AG09319 (cell line): ENCODE data around the gene SLC25A1.

ENCODE experiments used
- DNase-seq: peaks from one replicate; pipeline ENCODE4 v3.0.0-alpha.2; 2010; ENCODE audit warnings: low read depth; ENCODE audit errors: extremely low read depth
- TF ChIP-seq, protein P1 (sequence below): IDR thresholded peaks from 2 replicates; pipeline ENCODE4 v1.5.1; 2011; ENCODE audit warnings: low read depth, mild to moderate bottlenecking, inconsistent platforms, low read length, moderate library complexity

The SLC25A1 gene

DNA sequence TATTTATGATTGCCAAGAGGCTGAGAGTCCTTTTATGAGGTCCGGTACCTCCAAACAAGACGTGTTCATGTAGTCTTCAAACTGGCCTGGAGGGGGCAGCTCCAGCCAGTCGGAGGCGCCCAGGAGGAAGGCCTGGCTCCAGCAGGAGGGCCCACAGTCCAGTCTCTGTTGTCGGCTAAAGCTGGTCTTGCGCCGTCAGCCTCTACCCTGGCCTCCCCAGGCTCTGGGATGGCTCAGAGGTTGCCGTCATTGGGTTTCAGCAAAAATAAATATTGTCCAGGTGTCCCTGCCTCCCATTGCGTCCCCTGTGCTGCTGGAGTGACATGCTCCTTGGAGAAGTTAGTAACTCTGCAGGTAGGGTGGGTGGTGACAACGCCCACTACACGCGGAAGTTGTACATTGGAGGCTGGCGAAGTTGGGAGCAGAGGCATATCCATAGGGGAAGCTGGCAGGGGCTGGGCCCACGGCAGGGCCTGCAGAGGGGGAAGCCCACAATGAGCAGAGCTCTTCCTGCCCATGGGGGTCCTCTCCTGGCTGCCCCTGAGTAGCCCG is 1.0 kb upstream of the SLC25A1 start:
- TF ChIP-seq, protein P1, sequence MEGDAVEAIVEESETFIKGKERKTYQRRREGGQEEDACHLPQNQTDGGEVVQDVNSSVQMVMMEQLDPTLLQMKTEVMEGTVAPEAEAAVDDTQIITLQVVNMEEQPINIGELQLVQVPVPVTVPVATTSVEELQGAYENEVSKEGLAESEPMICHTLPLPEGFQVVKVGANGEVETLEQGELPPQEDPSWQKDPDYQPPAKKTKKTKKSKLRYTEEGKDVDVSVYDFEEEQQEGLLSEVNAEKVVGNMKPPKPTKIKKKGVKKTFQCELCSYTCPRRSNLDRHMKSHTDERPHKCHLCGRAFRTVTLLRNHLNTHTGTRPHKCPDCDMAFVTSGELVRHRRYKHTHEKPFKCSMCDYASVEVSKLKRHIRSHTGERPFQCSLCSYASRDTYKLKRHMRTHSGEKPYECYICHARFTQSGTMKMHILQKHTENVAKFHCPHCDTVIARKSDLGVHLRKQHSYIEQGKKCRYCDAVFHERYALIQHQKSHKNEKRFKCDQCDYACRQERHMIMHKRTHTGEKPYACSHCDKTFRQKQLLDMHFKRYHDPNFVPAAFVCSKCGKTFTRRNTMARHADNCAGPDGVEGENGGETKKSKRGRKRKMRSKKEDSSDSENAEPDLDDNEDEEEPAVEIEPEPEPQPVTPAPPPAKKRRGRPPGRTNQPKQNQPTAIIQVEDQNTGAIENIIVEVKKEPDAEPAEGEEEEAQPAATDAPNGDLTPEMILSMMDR: peak; percentile 72
- peak; percentile 62 for DNase-seq

DNA sequence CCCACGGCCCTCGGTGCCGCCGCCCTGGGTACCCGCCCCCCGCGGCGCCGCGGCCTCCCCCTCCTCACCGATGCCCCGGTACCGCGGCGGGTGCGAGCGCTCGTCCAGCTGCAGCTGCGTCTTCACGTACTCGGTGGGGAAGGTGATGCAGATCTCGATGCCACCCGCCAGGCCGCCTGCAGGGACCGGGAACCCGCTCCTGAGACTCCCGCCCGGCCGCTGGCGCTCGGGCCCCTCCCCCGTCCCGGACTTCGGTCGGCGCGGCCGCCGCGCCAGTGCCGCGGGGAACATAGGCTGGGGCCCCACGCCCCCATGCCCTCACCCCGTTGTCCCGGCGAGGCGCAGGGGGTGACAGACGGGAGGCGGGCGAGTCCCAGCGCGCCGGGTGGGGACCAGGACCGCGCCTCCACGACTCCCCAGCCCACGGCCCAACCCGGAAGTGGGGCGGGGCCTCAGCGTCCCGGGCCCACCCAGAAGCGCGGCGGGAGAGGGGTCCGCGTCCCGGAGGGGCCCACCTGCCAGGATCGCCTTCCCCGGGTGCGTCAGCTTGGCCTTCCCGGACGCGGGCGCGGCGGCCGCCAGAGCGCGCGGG is 375 bp downstream of the SLC25A1 start:
- no peak for DNase-seq
- TF ChIP-seq, protein P1: no peak

DNA sequence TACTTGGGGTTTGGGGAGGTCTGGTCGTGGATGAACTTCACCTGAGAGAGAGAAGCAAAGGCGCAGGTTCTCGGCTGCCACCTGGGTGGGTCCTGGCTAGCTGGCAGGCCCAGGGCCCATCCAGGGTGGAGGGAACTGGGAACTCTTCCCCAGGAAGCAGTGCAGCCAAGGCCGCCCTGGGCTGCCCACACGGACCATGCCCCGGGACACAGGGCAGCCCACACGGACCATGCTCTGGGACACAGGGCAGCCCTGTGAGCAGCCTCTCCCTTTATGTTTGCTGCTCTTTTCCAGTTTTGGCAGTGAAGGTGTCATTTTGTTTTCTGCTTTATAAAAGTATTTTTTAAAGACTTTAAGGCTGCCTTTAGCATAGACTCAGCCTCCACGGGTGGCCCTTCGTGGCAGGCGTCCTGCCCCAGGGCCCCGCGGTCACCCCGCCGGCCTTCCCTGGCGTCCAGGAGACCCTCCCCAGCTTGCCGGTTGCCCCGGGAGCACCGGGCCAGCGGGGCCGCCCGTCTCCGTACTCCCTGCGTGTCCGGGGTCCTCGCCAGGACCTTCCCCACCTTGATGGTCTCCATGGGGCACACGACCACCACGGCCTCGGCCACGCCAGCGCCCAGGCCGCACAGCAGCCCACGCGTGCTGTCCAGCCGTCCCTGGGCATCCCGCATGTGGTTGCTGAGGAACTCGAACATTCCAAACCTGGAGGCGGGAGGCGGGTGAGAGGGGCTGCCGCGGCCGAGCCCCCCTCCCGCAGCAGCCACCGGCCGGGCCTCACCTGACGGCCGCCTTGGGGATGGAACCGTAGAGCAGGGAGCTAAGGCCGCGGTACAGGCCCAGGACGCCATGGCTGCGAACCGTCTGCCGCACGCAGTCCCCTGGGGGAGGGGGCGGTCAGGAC is 1.1 kb downstream of the SLC25A1 start:
- TF ChIP-seq, protein P1: no peak
- no peak for DNase-seq

DNA sequence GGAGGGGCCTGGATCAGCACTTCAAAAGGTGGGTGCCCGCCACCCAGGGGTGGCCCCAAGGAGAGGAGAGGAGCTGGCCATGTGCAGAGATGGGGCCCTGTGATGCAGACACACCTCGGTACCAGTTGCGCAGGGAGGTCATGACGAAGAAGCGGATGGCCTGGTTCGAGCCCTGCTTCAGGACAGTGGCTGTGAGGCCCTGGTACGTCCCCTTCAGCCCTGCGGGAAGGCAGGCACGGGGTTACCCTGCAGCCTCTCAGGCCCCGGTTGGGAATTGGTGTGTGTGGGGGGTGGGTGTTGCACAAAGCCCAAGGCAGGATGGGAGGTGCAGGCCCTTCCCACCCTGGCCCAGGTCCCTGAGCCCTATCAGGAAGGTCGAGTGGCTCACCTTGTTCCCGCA is 1.8 kb downstream of the SLC25A1 start:
- TF ChIP-seq, protein P1: no peak
- DNase-seq: no peak

DNA sequence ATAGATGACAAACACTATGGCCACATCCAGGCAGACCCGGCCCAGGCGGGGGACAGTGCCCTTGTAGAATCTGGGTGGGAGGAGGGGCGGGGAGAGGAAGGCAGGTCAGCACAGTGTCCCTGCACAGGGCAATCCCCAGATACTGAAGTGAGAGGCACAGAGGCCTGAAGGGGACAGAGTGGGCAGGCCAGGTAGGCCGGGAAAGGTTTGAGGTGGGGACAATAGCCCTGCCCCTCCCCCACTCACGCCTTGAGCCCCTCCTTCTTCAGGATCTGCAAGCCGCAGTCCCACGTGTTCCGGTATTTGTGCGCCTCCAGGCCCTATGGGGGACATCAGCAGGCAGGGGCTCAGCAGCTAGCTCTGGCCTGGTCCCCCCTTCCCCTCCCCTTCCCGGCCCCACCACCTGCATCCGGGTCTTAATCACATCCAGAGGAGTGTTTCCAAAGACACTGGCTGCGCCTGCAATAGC is 2.3 kb downstream of the SLC25A1 start:
- TF ChIP-seq, protein P1: no peak
- DNase-seq: no peak

DNA sequence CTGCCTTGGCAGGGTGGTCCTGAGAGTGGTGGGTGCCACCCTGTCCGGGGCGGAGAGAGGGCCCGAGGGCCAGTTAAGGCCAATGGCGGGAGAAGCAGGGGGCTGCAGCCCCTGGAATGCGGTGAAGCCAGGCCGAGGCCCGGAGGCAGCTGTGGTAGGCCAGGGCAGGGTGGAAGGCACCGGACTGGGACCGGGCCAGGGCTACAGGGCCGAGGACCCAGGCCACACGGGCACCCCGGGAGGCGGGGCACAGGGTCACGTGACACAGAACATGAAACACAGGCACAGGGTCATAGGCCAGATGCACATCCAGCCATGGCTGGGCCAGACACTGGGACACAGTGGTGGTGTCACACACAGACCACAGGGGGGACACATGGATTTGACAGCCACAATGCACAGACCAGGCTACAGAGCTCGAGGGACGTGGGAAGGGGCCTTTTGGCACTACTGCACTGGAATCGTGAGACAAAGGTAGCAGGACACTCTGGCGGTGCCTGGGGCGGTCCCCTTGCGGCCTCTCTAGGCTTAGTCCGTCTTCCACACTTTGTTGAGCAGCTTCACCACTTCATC is 2.8 kb downstream of the SLC25A1 start:
- TF ChIP-seq, protein P1: no peak
- DNase-seq: no peak
